OCI-LY7 (cell line): ENCODE data around the gene FGA. TPM values are rescaled to one million over a fixed set of nuclear protein-coding genes. Genes with fewer than 3 reads are reported as not detected.

ENCODE experiments used
- BruUV-seq: library from RNA; stranded (reverse); fragments of 400-500 nt; replicated peaks from 2 replicates; lab custom pipeline; 2021; lab: Mats Ljungman, UMichigan
- CTCF ChIA-PET: fragments of 300-600 bp; sonication (Branson Sonifier 250); formaldehyde crosslinking; loops from one replicate; lab custom pipeline; 2022; ENCODE audit warnings: antibody characterized with exemption; ENCODE audit not compliant: unreplicated experiment; lab: Charles Lee
- POLR2A ChIA-PET: fragments of 300-600 bp; sonication (Branson Sonifier 250); formaldehyde crosslinking; loops from one replicate; lab custom pipeline; 2022; ENCODE audit warnings: antibody characterized with exemption; lab: Charles Lee
- DNase-seq: peaks from one replicate; pipeline ENCODE4 v3.0.0-alpha.2; 2015; ENCODE audit warnings: low spot score
- H2AFZ ChIP-seq: fragments of 200-600 bp; sonication (generic), shearing (Covaris generic); 2 replicates; pipeline ENCODE4 v1.6.1; 2014; ENCODE audit warnings: mild to moderate bottlenecking, antibody characterized with exemption, low read length, moderate library complexity
- H3K27ac ChIP-seq: fragments of 200-600 bp; sonication (generic); 2 replicates; pipeline ENCODE4 v1.5.1; 2014; ENCODE audit warnings: mixed run types, low read depth, mild to moderate bottlenecking, moderate library complexity, low read length, inconsistent platforms; ENCODE audit not compliant: poor library complexity, severe bottlenecking
- H3K36me3 ChIP-seq: fragments of 200-600 bp; sonication (generic); 2 replicates; pipeline ENCODE4 v1.6.1; 2014; ENCODE audit warnings: mild to moderate bottlenecking, antibody characterized with exemption, low read length, moderate library complexity, mixed read lengths; ENCODE audit not compliant: insufficient read depth
- H3K4me1 ChIP-seq: fragments of 200-600 bp; sonication (generic); 2 replicates; pipeline ENCODE4 v1.5.1; 2014; ENCODE audit warnings: mild to moderate bottlenecking, low read length; ENCODE audit not compliant: insufficient read depth, poor library complexity, severe bottlenecking
- H3K4me2 ChIP-seq: fragments of 200-600 bp; sonication (generic); 2 replicates; pipeline ENCODE4 v1.6.1; 2014; ENCODE audit warnings: mild to moderate bottlenecking, low read length
- H3K4me3 ChIP-seq: fragments of 200-600 bp; sonication (generic); 2 replicates; pipeline ENCODE4 v1.5.1; 2014; ENCODE audit warnings: mild to moderate bottlenecking, low read depth, low read length; ENCODE audit not compliant: poor library complexity, severe bottlenecking
- H3K79me2 ChIP-seq: fragments of 200-600 bp; sonication (generic); 2 replicates; pipeline ENCODE4 v1.6.1; 2016; ENCODE audit warnings: low read depth, mild to moderate bottlenecking, low read length, moderate library complexity, mixed read lengths; ENCODE audit not compliant: insufficient read depth
- H3K9me2 ChIP-seq: fragments of 200-600 bp; sonication (generic); 2 replicates; pipeline ENCODE4 v1.6.1; 2016; ENCODE audit warnings: mild to moderate bottlenecking, low read length, mixed read lengths; ENCODE audit not compliant: insufficient read depth
- H3K9me3 ChIP-seq: fragments of 200-600 bp; sonication (generic); 2 replicates; pipeline ENCODE4 v1.6.1; 2014; ENCODE audit warnings: mild to moderate bottlenecking, mixed run types, low read length, mixed read lengths
- H4K20me1 ChIP-seq: fragments of 200-600 bp; sonication (generic); 2 replicates; pipeline ENCODE4 v1.6.1; 2014; ENCODE audit warnings: mild to moderate bottlenecking, antibody characterized with exemption, low read length, moderate library complexity, mixed read lengths; ENCODE audit not compliant: insufficient read depth
- EZH2phosphoT487 ChIP-seq: fragments of 200-600 bp; sonication (generic); IDR thresholded peaks from 2 replicates; pipeline ENCODE4 v1.6.1; 2018; ENCODE audit warnings: low read depth, borderline replicate concordance, mild to moderate bottlenecking, mixed run types, antibody characterized with exemption, low read length, moderate library complexity, mixed read lengths
- intact Hi-C: fragments of 100-400 bp; cut with micrococcal nuclease; formaldehyde crosslinking; loops from one replicate; pipeline ENCODE4 v1.10.0; 2022; ENCODE audit not compliant: unreplicated experiment
- total RNA-seq, 2 experiments: library from RNA; depleted of rRNA in 1 of 2; stranded (reverse); fragments of >200 nt in 1 of 2; shearing (Covaris generic) in 1 of 2; gene quantifications; 2 replicates each; pipeline ENCODE4 v1.2.3, GENCODE V29; 2014 to 2022
- TF ChIP-seq, protein P1 (sequence below): fragments of 200-600 bp; sonication (generic); conservative IDR thresholded peaks from 2 replicates; pipeline ENCODE4 v1.5.1; 2014; ENCODE audit warnings: mild to moderate bottlenecking, antibody characterized with exemption, low read length, moderate library complexity, mixed read lengths

Gene FGA
- total RNA-seq, 2 experiments from 2014 or later = not detected

DNA sequence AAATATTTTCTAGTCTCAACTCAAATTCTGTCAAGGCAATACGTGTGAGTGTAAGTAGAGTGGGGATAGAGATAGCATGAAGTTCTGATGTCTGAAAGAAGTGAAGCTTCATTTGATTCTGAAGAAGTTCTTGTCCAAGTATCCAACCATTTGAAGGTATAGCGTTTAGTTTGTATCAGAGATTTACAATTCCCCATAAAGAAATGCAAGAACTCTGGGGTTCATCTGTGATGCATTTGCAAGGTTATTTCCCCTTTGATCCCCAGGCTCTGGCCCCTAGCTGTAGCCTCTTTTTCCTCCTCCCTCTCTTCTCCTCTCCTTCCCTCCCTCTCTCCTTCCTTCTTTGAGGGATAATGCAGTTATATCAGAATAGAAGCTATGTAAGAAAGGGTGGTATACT is 7.8 kb downstream of the FGA start:
- Histone ChIP-seq H2AFZ (no peak overlapping the region), H3K79me2 (no peaks in the 10 kb centered on the region), H3K4me1 (no peaks in the 10 kb centered on the region), H3K4me3 (no peak overlapping the region), H4K20me1 (no peaks in the 10 kb centered on the region), H3K4me2 (no peak overlapping the region), H3K9me2 (no peaks in the 10 kb centered on the region), H3K27ac (no peak overlapping the region), H3K36me3 (no peaks in the 10 kb centered on the region), H3K9me3 (no peaks in the 10 kb centered on the region)
- intact Hi-C loops = no loop called here
- no TSS peak for BruUV-seq
- ChIA-PET POLR2A (interaction anchor here (0.8 kb wide), 1 partner anchor 55 kb away, joined by 4 read pairs; no protein-coding TSS in a partner anchor), CTCF (no interaction called here)
- no peak for DNase-seq
- TF ChIP-seq, protein P1, sequence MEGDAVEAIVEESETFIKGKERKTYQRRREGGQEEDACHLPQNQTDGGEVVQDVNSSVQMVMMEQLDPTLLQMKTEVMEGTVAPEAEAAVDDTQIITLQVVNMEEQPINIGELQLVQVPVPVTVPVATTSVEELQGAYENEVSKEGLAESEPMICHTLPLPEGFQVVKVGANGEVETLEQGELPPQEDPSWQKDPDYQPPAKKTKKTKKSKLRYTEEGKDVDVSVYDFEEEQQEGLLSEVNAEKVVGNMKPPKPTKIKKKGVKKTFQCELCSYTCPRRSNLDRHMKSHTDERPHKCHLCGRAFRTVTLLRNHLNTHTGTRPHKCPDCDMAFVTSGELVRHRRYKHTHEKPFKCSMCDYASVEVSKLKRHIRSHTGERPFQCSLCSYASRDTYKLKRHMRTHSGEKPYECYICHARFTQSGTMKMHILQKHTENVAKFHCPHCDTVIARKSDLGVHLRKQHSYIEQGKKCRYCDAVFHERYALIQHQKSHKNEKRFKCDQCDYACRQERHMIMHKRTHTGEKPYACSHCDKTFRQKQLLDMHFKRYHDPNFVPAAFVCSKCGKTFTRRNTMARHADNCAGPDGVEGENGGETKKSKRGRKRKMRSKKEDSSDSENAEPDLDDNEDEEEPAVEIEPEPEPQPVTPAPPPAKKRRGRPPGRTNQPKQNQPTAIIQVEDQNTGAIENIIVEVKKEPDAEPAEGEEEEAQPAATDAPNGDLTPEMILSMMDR = no peak
- TF ChIP-seq EZH2phosphoT487 = no peak

DNA sequence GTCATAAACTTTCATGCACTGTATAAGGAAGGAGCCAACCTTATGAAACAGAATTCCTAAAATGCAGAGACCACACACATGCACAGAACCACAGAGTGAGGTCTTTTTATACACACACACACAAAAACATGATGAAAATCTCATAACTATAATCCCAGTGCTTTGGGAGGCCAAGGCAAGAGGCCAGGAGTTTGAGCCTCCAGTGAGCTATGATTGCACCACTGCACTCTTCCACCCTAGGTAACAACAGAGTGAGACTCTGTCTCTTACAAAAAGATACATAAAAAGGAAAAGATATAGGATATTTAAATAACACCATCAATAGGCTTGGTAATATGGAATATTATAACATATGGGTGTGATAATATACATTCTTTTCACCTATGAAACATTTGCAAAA is 10.6 kb downstream of the FGA start:
- TF ChIP-seq EZH2phosphoT487 = no peak
- TF ChIP-seq, protein P1 = no peak
- H3K4me3 ChIP-seq = no peak overlapping the region
- ChIA-PET CTCF (no interaction called here), POLR2A (no interaction called here)
- H3K79me2 ChIP-seq = no peaks in the 10 kb centered on the region
- H3K9me3 ChIP-seq = no peaks in the 10 kb centered on the region
- no TSS peak for BruUV-seq
- no peaks in the 10 kb centered on the region for H3K36me3 ChIP-seq
- H3K4me2 ChIP-seq = no peak overlapping the region
- H3K4me1 ChIP-seq = no peaks in the 10 kb centered on the region
- intact Hi-C loops = no loop called here
- no peak overlapping the region for H3K27ac ChIP-seq
- H4K20me1 ChIP-seq = no peaks in the 10 kb centered on the region
- no peaks in the 10 kb centered on the region for H3K9me2 ChIP-seq
- DNase-seq = no peak
- H2AFZ ChIP-seq = no peak overlapping the region

DNA sequence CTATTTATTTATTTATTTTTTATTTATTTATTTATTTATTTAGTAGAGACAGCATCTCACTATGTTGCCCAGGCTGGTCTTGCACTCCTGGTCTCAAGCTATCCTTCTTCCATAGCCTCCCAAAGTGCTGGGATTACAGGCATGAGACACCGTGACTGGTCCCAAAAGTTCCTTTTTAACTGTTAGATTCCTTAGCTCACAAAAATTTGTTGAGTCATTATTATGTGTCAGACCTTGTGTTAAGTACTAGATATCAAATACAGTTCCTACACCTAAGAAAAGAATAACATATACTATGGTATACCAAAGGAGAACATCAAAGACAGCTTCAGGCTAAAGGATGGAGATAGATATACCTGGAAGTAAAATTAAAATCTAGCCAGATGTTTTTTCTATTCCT is 11.6 kb downstream of the FGA start:
- ChIA-PET POLR2A (interaction anchor here (0.6 to 0.9 kb wide), 2 partner anchors 9 to 297 kb away, joined by 3 read pairs; no protein-coding TSS in a partner anchor), CTCF (no interaction called here)
- Histone ChIP-seq H3K27ac (no peak overlapping the region), H3K4me1 (no peaks in the 10 kb centered on the region), H3K4me3 (no peak overlapping the region), H2AFZ (no peak overlapping the region), H3K79me2 (no peaks in the 10 kb centered on the region), H3K4me2 (no peak overlapping the region), H3K36me3 (no peaks in the 10 kb centered on the region), H3K9me3 (no peaks in the 10 kb centered on the region), H4K20me1 (no peaks in the 10 kb centered on the region), H3K9me2 (no peaks in the 10 kb centered on the region)
- BruUV-seq = no TSS peak
- intact Hi-C loops = no loop called here
- TF ChIP-seq, protein P1 = no peak
- no peak for TF ChIP-seq EZH2phosphoT487
- no peak for DNase-seq
